ENCODE results near the gene GPR17. TPM values are rescaled to one million over a fixed set of nuclear protein-coding genes. Genes with fewer than 3 reads are reported as not detected.

The GPR17 gene
- total RNA-seq, 1 donor from 2014 or later = not detected

GRCh38 chr2:127653421-127654083 is 7.6 kb downstream of the GPR17 start:
- Mint-ChIP-seq H3K27me3 (ENCODE audit: unreplicated experiment) (no peaks in the 10 kb centered on the region), H3K4me3 (ENCODE audit: unreplicated experiment) (no peak overlapping the region), H3K4me1 (ENCODE audit: unreplicated experiment) (peaks cover 9% of the 10 kb centered on the region), H3K36me3 (ENCODE audit: unreplicated experiment) (peaks cover 8% of the 10 kb centered on the region), H3K9me3 (ENCODE audit: unreplicated experiment) (no peaks in the 10 kb centered on the region), H3K27ac (ENCODE audit: unreplicated experiment) (no peak overlapping the region)
- TF ChIP-seq CTCF (IDR thresholded peaks at IDR 0.05) = no peak
- no peak for DNase-seq (ENCODE audit: extremely low spot score, unreplicated experiment)

- no peak for TF ChIP-seq CTCF (IDR thresholded peaks at IDR 0.05)
- no peak overlapping the region for H3K27ac Mint-ChIP-seq (ENCODE audit: unreplicated experiment)
Measured at GRCh38 chr2:127654084-127654837, 8.3 kb downstream of the GPR17 start.

GRCh38 chr2:127654838-127655175 is 8.9 kb downstream of the GPR17 start:
- Mint-ChIP-seq H3K27me3 (ENCODE audit: unreplicated experiment) (no peaks in the 10 kb centered on the region), H3K4me3 (ENCODE audit: unreplicated experiment) (no peak overlapping the region), H3K4me1 (ENCODE audit: unreplicated experiment) (peaks cover 12% of the 10 kb centered on the region), H3K36me3 (ENCODE audit: unreplicated experiment) (peaks cover 8% of the 10 kb centered on the region), H3K27ac (ENCODE audit: unreplicated experiment) (no peak overlapping the region), H3K9me3 (ENCODE audit: unreplicated experiment) (no peaks in the 10 kb centered on the region)
- DNase-seq (ENCODE audit: extremely low spot score, unreplicated experiment) = no peak
- no peak for TF ChIP-seq CTCF (IDR thresholded peaks at IDR 0.05)

More at GRCh38 chr2:127654084-127654837, 8.3 kb downstream of the GPR17 start:
- Mint-ChIP-seq H3K9me3 (ENCODE audit: unreplicated experiment) (no peaks in the 10 kb centered on the region), H3K4me3 (ENCODE audit: unreplicated experiment) (no peak overlapping the region), H3K4me1 (ENCODE audit: unreplicated experiment) (peaks cover 11% of the 10 kb centered on the region), H3K27me3 (ENCODE audit: unreplicated experiment) (no peaks in the 10 kb centered on the region), H3K36me3 (ENCODE audit: unreplicated experiment) (peaks cover 8% of the 10 kb centered on the region)
- no peak for DNase-seq (ENCODE audit: extremely low spot score, unreplicated experiment)

- H3K36me3 Mint-ChIP-seq (ENCODE audit: unreplicated experiment) = peaks cover 8% of the 10 kb centered on the region
- no peak for TF ChIP-seq CTCF (IDR thresholded peaks at IDR 0.05)
- no peaks in the 10 kb centered on the region for H3K9me3 Mint-ChIP-seq (ENCODE audit: unreplicated experiment)
- H3K4me3 Mint-ChIP-seq (ENCODE audit: unreplicated experiment) = no peak overlapping the region
- no peak for DNase-seq (ENCODE audit: extremely low spot score, unreplicated experiment)
- H3K27me3 Mint-ChIP-seq (ENCODE audit: unreplicated experiment) = no peaks in the 10 kb centered on the region
- H3K27ac Mint-ChIP-seq (ENCODE audit: unreplicated experiment) = no peak overlapping the region
- H3K4me1 Mint-ChIP-seq (ENCODE audit: unreplicated experiment) = peaks cover 14% of the 10 kb centered on the region
Measured at GRCh38 chr2:127655209-127656073, 9.5 kb downstream of the GPR17 start.

Data from osteocyte (in vitro differentiated cells).